RPMI8226 (cell line): ENCODE measurements around the gene METTL5.
"Not testable (repeated sequence)": the region's sequence is repeated elsewhere in the genome, so short reads cannot be mapped to it uniquely, and the experiment has no call there.

Experiments
- DNase-seq: peaks from one replicate; pipeline ENCODE4 v3.0.0-alpha.2; 2015

METTL5 gene

GRCh38 chr2:169828141-169828811 lies 3.6 kb upstream of the METTL5 start:
- peak; percentile 68 for DNase-seq

- peak; percentile 95 for DNase-seq
Observed at GRCh38 chr2:169827272-169828140, 2.8 kb upstream of the METTL5 start, which contains the start of gene UBR3. Gene UBR3, plus strand, starts transcription at chr2:169827454. Its CDS starts 54 bp downstream, at chr2:169827508.

GRCh38 chr2:169823996-169824372 lies 721 bp downstream of the METTL5 start:
- DNase-seq, result no peak

GRCh38 chr2:169822785-169823392 lies 1.8 kb downstream of the METTL5 start:
- no peak for DNase-seq

GRCh38 chr2:169822036-169822435 lies 2.7 kb downstream of the METTL5 start:
- DNase-seq, result no peak

GRCh38 chr2:169820101-169820500 lies 4.6 kb downstream of the METTL5 start:
- not testable (repeated sequence) for DNase-seq

GRCh38 chr2:169819106-169819505 lies 5.6 kb downstream of the METTL5 start:
- no peak for DNase-seq

- no peak for DNase-seq
Observed at GRCh38 chr2:169818241-169818640, 6.5 kb downstream of the METTL5 start.

GRCh38 chr2:169817369-169817768 lies 7.3 kb downstream of the METTL5 start:
- not testable (repeated sequence) for DNase-seq

GRCh38 chr2:169816961-169817360 lies 7.7 kb downstream of the METTL5 start:
- not testable (repeated sequence) for DNase-seq

- DNase-seq, result no peak
Observed at GRCh38 chr2:169815849-169816248, 8.9 kb downstream of the METTL5 start.

GRCh38 chr2:169808221-169808620 lies 16.5 kb downstream of the METTL5 start:
- no peak for DNase-seq

GRCh38 chr2:169806586-169806985 lies 18.1 kb downstream of the METTL5 start:
- no peak for DNase-seq

- no peak for DNase-seq
Observed at GRCh38 chr2:169803480-169803879, 21.2 kb downstream of the METTL5 start.

- peak; percentile 94 for DNase-seq
Observed at GRCh38 chr2:169798718-169799592, 25.8 kb downstream of the METTL5 start, which contains the start of gene SSB. Gene SSB, plus strand, starts transcription at chr2:169798871. Its CDS starts 2,090 bp downstream, at chr2:169800961.

GRCh38 chr2:169798397-169798717 lies 26.3 kb downstream of the METTL5 start:
- DNase-seq, result no peak

GRCh38 chr2:169797601-169798000 lies 27.1 kb downstream of the METTL5 start:
- no peak for DNase-seq

GRCh38 chr2:169796441-169796840 lies 28.3 kb downstream of the METTL5 start:
- DNase-seq, result no peak

- DNase-seq, result no peak
Observed at GRCh38 chr2:169795181-169795580, 29.5 kb downstream of the METTL5 start.

- DNase-seq, result no peak
Observed at GRCh38 chr2:169790581-169790980, 34.1 kb downstream of the METTL5 start.

- DNase-seq, result no peak
Observed at GRCh38 chr2:169782513-169782912, 42.2 kb downstream of the METTL5 start.

GRCh38 chr2:169781249-169782013 lies 43.3 kb downstream of the METTL5 start:
- no peak for DNase-seq
